H1 (cell line): ENCODE results near the gene IL18R1. TPM values are rescaled to one million over a fixed set of nuclear protein-coding genes. Genes with fewer than 3 reads are reported as not detected.

ENCODE experiments used
- CTCF ChIA-PET: fragments of 300-600 bp; sonication (Branson Sonifier 250); formaldehyde crosslinking; loops from one replicate; lab custom pipeline; 2021; ENCODE audit not compliant: partially characterized antibody; lab: Charles Lee
- POLR2A ChIA-PET: fragments of 300-600 bp; sonication (Branson Sonifier 250); formaldehyde crosslinking; loops from one replicate; lab custom pipeline; 2021; ENCODE audit warnings: inconsistent platforms; ENCODE audit not compliant: partially characterized antibody; lab: Charles Lee
- DNase-seq, 2 experiments: peaks; one replicate each; pipeline versions ENCODE4 v3.0.0 to v3.0.0-alpha.2; 2010 to 2022; ENCODE audit warnings: low spot score in 2 of 2, low read depth in 1 of 2, mixed read lengths in 1 of 2
- FAIRE-seq: peaks from 2 replicates; lab custom pipeline; 2011; peaks lifted over from hg19 to GRCh38; lab: Jason Lieb, UNC
- H2AFZ ChIP-seq: 2 replicates; pipeline ENCODE4 v1.8.1; 2012; ENCODE audit warnings: low read length, inconsistent platforms
- H2AK5ac ChIP-seq: 2 replicates; pipeline ENCODE4 v1.6.1; 2013; ENCODE audit warnings: low read depth, low read length
- H2BK120ac ChIP-seq: replicated peaks from 2 replicates; pipeline ENCODE3; 2013; ENCODE audit warnings: low read depth, low read length, inconsistent platforms
- H2BK12ac ChIP-seq: 2 replicates; pipeline ENCODE4 v1.6.1; 2013; ENCODE audit warnings: low read depth, low read length
- H2BK15ac ChIP-seq: 2 replicates; pipeline ENCODE4 v1.6.1; 2013; ENCODE audit warnings: low read length
- H2BK20ac ChIP-seq: 2 replicates; pipeline ENCODE4 v1.6.1; 2013; ENCODE audit warnings: low read length
- H2BK5ac ChIP-seq: 2 replicates; pipeline ENCODE4 v1.6.1; 2013; ENCODE audit warnings: low read depth, low read length
- H3K14ac ChIP-seq: 2 replicates; pipeline ENCODE4 v1.6.1; 2013; ENCODE audit warnings: inconsistent platforms; ENCODE audit not compliant: insufficient read length
- H3K18ac ChIP-seq: 2 replicates; pipeline ENCODE4 v1.6.1; 2013; ENCODE audit warnings: low read length; ENCODE audit errors: extremely low read depth
- H3K23ac ChIP-seq: 2 replicates; pipeline ENCODE4 v1.6.1; 2013; ENCODE audit warnings: inconsistent platforms; ENCODE audit not compliant: insufficient read length
- H3K23me2 ChIP-seq: 2 replicates; pipeline ENCODE4 v1.6.1; 2013; ENCODE audit warnings: low read depth, low read length
- H3K27ac ChIP-seq: 2 replicates; pipeline ENCODE4 v1.6.1; 2011; ENCODE audit warnings: low read depth, low read length, inconsistent platforms
- H3K27me3 ChIP-seq, 4 experiments: replicated peaks in 1 of 4; 1 replicate in 1 of 4; 2 replicates in 3 of 4; pipeline versions ENCODE4 v1.6.1 to v1.8.1; 2011 to 2013; ENCODE audit warnings: low read length in 3 of 4, mild to moderate bottlenecking in 3 of 4, inconsistent platforms in 2 of 4, mixed read lengths in 2 of 4, moderate library complexity in 1 of 4; ENCODE audit not compliant: control insufficient read depth in 3 of 4, insufficient read depth in 3 of 4; ENCODE audit errors: extremely low read depth in 1 of 4
- H3K36me3 ChIP-seq, 4 experiments: 2 replicates each; pipeline versions ENCODE4 v1.6.1 to v1.8.1; 2011 to 2013; ENCODE audit warnings: mild to moderate bottlenecking in 4 of 4, low read length in 3 of 4, moderate library complexity in 2 of 4, control low read depth in 1 of 4, inconsistent platforms in 1 of 4; ENCODE audit not compliant: insufficient read depth in 4 of 4, control insufficient read depth in 2 of 4
- H3K4ac ChIP-seq: replicated peaks from 2 replicates; pipeline ENCODE3; 2013; ENCODE audit warnings: low read length, low read depth, mixed read lengths, inconsistent platforms; ENCODE audit not compliant: insufficient read length
- H3K4me1 ChIP-seq, 4 experiments: replicated peaks in 1 of 4; 1 replicate in 1 of 4; 2 replicates in 3 of 4; pipeline versions ENCODE4 v1.6.1 to v1.8.1; 2011 to 2013; ENCODE audit warnings: low read length in 3 of 4, inconsistent platforms in 2 of 4, mixed read lengths in 1 of 4; ENCODE audit not compliant: insufficient read depth in 4 of 4, control insufficient read depth in 3 of 4
- H3K4me2 ChIP-seq, 2 experiments: 2 replicates each; pipeline versions ENCODE4 v1.6.1 to v1.8.1; 2011 to 2013; ENCODE audit warnings: low read depth in 2 of 2, low read length in 2 of 2, control low read depth in 1 of 2, inconsistent platforms in 1 of 2, mild to moderate bottlenecking in 1 of 2; ENCODE audit not compliant: insufficient read depth in 1 of 2
- H3K4me3 ChIP-seq, 4 experiments: fragments of 200-600, 300-600 bp in 1 of 4; sonication (generic), shearing (Covaris generic), sonication (Bioruptor Twin) in 1 of 4; 2 replicates each; pipeline versions ENCODE4 v1.5.1 to v1.8.1; 2011 to 2016; ENCODE audit warnings: low read length in 4 of 4, low read depth in 3 of 4, control low read depth in 2 of 4, inconsistent platforms in 2 of 4, mild to moderate bottlenecking in 2 of 4, mixed read lengths in 1 of 4, moderate library complexity in 1 of 4; ENCODE audit not compliant: insufficient read depth in 2 of 4; ENCODE audit errors: extremely low read depth in 1 of 4
- H3K56ac ChIP-seq: replicated peaks from 2 replicates; pipeline ENCODE3; 2013; ENCODE audit warnings: low read depth, mild to moderate bottlenecking, mixed read lengths, low read length, inconsistent platforms; ENCODE audit not compliant: insufficient read length
- H3K79me1 ChIP-seq: 2 replicates; pipeline ENCODE4 v1.6.1; 2013; ENCODE audit warnings: low read depth, low read length, control low read depth
- H3K79me2 ChIP-seq, 2 experiments: 2 replicates each; pipeline versions ENCODE4 v1.6.1 to v1.8.1; 2012 to 2013; ENCODE audit warnings: low read length in 2 of 2, mild to moderate bottlenecking in 2 of 2, inconsistent platforms in 1 of 2; ENCODE audit not compliant: insufficient read depth in 2 of 2, control insufficient read depth in 1 of 2
- H3K9ac ChIP-seq, 4 experiments: replicated peaks in 1 of 4; 1 replicate in 1 of 4; 2 replicates in 3 of 4; pipeline versions ENCODE4 v1.6.1 to v1.8.1; 2011 to 2013; ENCODE audit warnings: low read depth in 3 of 4, low read length in 3 of 4, control low read depth in 2 of 4, mild to moderate bottlenecking in 2 of 4, moderate library complexity in 2 of 4, inconsistent platforms in 1 of 4; ENCODE audit errors: extremely low read depth in 1 of 4
- H3K9me3 ChIP-seq, 2 experiments: 2 replicates each; pipeline versions ENCODE4 v1.6.1 to v1.8.1; 2012 to 2013; ENCODE audit warnings: mild to moderate bottlenecking in 2 of 2, moderate library complexity in 2 of 2, control low read depth in 1 of 2, inconsistent platforms in 1 of 2, low read depth in 1 of 2, low read length in 1 of 2, mixed read lengths in 1 of 2; ENCODE audit not compliant: insufficient read depth in 2 of 2
- H4K20me1 ChIP-seq, 2 experiments: replicated peaks in 1 of 2; 2 replicates each; pipeline versions ENCODE3 to v1.8.1; 2011 to 2013; ENCODE audit warnings: inconsistent platforms in 2 of 2, low read length in 2 of 2, mild to moderate bottlenecking in 1 of 2; ENCODE audit not compliant: insufficient read depth in 2 of 2, control insufficient read depth in 1 of 2
- H4K5ac ChIP-seq: 2 replicates; pipeline ENCODE4 v1.6.1; 2013; ENCODE audit warnings: low read length, low read depth, mixed read lengths, inconsistent platforms; ENCODE audit not compliant: insufficient read length
- H4K8ac ChIP-seq: 2 replicates; pipeline ENCODE4 v1.8.0; 2013; ENCODE audit warnings: mild to moderate bottlenecking, moderate library complexity, low read length, inconsistent platforms; ENCODE audit not compliant: insufficient read depth; ENCODE audit errors: extremely low read depth
- H4K91ac ChIP-seq: replicated peaks from 2 replicates; pipeline ENCODE3; 2013; ENCODE audit warnings: low read length, mixed read lengths, inconsistent platforms; ENCODE audit not compliant: insufficient read length
- BCL11A ChIP-seq, 2 experiments: IDR thresholded peaks; one replicate each; pipeline ENCODE4 v1.6.1; 2011; ENCODE audit warnings: low read depth in 2 of 2, low read length in 2 of 2, mild to moderate bottlenecking in 2 of 2
- BRCA1 ChIP-seq: IDR thresholded peaks from 2 replicates; pipeline ENCODE4 v1.6.1; 2012; ENCODE audit warnings: low read depth, low read length, improper control_type of control experiment
- EGR1 ChIP-seq: IDR thresholded peaks from 2 replicates; pipeline ENCODE4 v1.6.1; 2011; ENCODE audit warnings: low read depth, low read length, borderline replicate concordance
- EP300 ChIP-seq, 2 experiments: IDR thresholded peaks; 1 replicate in 1 of 2; 2 replicates in 1 of 2; pipeline ENCODE4 v1.6.1; 2011 to 2012; ENCODE audit warnings: low read depth in 2 of 2, low read length in 2 of 2, mild to moderate bottlenecking in 2 of 2, borderline replicate concordance in 1 of 2, inconsistent platforms in 1 of 2, moderate library complexity in 1 of 2
- GABPA ChIP-seq: IDR thresholded peaks from 2 replicates; pipeline ENCODE4 v1.6.1; 2011; ENCODE audit warnings: mild to moderate bottlenecking, low read length, moderate library complexity, borderline replicate concordance; ENCODE audit not compliant: insufficient read depth
- HDAC2 ChIP-seq, 2 experiments: fragments of 300-600 bp in 1 of 2; sonication (generic) in 1 of 2; IDR thresholded peaks; 2 replicates each; pipeline ENCODE4 v1.6.1; 2011 to 2012; ENCODE audit warnings: low read depth in 2 of 2, low read length in 2 of 2, mild to moderate bottlenecking in 2 of 2, moderate library complexity in 2 of 2, borderline replicate concordance in 1 of 2, inconsistent platforms in 1 of 2
- KDM4A ChIP-seq: IDR thresholded peaks from one replicate; pipeline ENCODE4 v1.7.1; 2012; ENCODE audit warnings: low read depth, mild to moderate bottlenecking, moderate library complexity, low read length, inconsistent platforms; ENCODE audit not compliant: severe bottlenecking
- SP4 ChIP-seq: IDR thresholded peaks from 2 replicates; pipeline ENCODE4 v1.6.1; 2012; ENCODE audit warnings: low read length, inconsistent platforms
- WGBS, 2 experiments: shearing (Covaris generic) in 1 of 2; methylation state at CpG; one replicate each; pipeline versions ENCODE4 v1.1.6 to v1.1.7; 2013 to 2015; ENCODE audit warnings: low lambda C conversion rate in 2 of 2, mixed read lengths in 2 of 2, inconsistent platforms in 1 of 2, low coverage in 1 of 2, missing lambda C conversion rate in 1 of 2; ENCODE audit not compliant: insufficient replicate concordance in 2 of 2, insufficient coverage in 1 of 2, insufficient read length in 1 of 2; ENCODE audit errors: extremely low coverage in 1 of 2, missing lambda C conversion rate in 1 of 2; 5-methylcytosine and 5-hydroxymethylcytosine counted together
- polyA plus RNA-seq, 7 experiments: library from polyadenylated mRNA; depleted of rRNA in 3 of 7; stranded (reverse) in 5 of 7; unstranded in 2 of 7; fragments of >200 nt in 5 of 7; fragments of 200-250 nt in 2 of 7; gene quantifications; 1 replicate in 5 of 7; 2 replicates in 1 of 7; 4 replicates in 1 of 7; pipeline versions ENCODE4 v1.2.1 to v1.2.3, GENCODE V29; 2011 to 2013; ENCODE audit warnings: missing spikeins in 2 of 7, mixed read lengths in 2 of 7
- total RNA-seq: library from RNA; stranded (reverse); fragmentation: NEBNext Ultra II Directional; extraction: Animal tissue kit (Norgen Biotek cat#: 25700); gene quantifications from 2 replicates; pipeline ENCODE4 v1.2.1, GENCODE V29; 2021

The IL18R1 gene
- total and polyA plus RNA-seq, 2 of the 8 experiments (the other 6 are each of a cell fraction or from before 2014, with no cell fraction given) = 0.54 TPM; not detected in 1

DNA sequence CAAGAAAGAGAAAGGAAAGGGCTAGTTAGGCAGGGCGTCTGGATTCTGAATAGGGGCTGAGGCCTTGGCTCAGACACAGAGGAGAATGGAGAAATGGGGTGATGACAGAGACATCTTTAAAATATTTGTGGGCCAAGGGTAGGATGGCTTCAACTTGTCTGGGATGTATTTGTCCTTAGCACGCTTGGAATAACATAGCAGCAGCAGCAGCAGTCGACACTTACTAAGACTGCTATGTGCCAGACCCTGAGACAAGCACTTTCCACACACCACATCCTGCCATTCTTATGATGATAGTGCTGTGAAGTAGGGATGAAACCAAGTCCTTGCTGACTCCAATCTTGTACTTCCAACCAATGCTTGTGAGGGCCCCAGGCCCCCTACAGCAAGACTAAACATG lies 41.6 kb upstream of the IL18R1 start:
- 92% methylated on average over 3 of the region's 3 CpGs; no CpG with 5 or more reads in 1 of the 2 experiments for WGBS, 2 experiments
- H2BK5ac ChIP-seq = no peak overlapping the region
- no peaks in the 10 kb centered on the region for H3K9me3 ChIP-seq
- FAIRE-seq (no peak), DNase-seq (no peak)
- H3K23me2 ChIP-seq = no peaks in the 10 kb centered on the region
- H2BK20ac ChIP-seq = no peak overlapping the region
- no peak overlapping the region for H3K14ac ChIP-seq
- POLR2A ChIA-PET = no interaction called here
- H4K5ac ChIP-seq = no peak overlapping the region
- no peak for TF ChIP-seq SP4
- no peak for TF ChIP-seq EGR1
- no peak for TF ChIP-seq GABPA
- no peak for TF ChIP-seq KDM4A
- no peak for TF ChIP-seq HDAC2 (IDR thresholded peaks at IDR 0.05; ENCODE audit: borderline replicate concordance in 1 of 2, low read depth in 2 of 2, low read length in 2 of 2)
- no peak for TF ChIP-seq BCL11A (IDR thresholded peaks at IDR 0.05; ENCODE audit: low read depth in 2 of 2, low read length in 2 of 2)
- no peak for TF ChIP-seq EP300 (IDR thresholded peaks at IDR 0.05; ENCODE audit: borderline replicate concordance in 1 of 2, low read depth in 2 of 2, low read length in 2 of 2)
- no peak for TF ChIP-seq BRCA1
- H2BK120ac ChIP-seq = no peak overlapping the region
- H3K27me3 ChIP-seq = no peaks in the 10 kb centered on the region
- no peaks in the 10 kb centered on the region for H3K36me3 ChIP-seq
- H3K27ac ChIP-seq = no peak overlapping the region
- H4K20me1 ChIP-seq = no peaks in the 10 kb centered on the region
- no peak overlapping the region for H3K18ac ChIP-seq
- no peak overlapping the region for H3K23ac ChIP-seq
- H3K79me1 ChIP-seq = no peaks in the 10 kb centered on the region
- H3K9ac ChIP-seq = no peak overlapping the region
- no peak overlapping the region for H3K4ac ChIP-seq
- H3K4me1 ChIP-seq = no peaks in the 10 kb centered on the region
- no peak overlapping the region for H3K56ac ChIP-seq
- CTCF ChIA-PET = no interaction called here
- H2AFZ ChIP-seq = no peak overlapping the region
- no peaks in the 10 kb centered on the region for H3K79me2 ChIP-seq
- H4K91ac ChIP-seq = no peak overlapping the region
- no peak overlapping the region for H4K8ac ChIP-seq
- H2BK12ac ChIP-seq = no peak overlapping the region
- no peak overlapping the region for H2BK15ac ChIP-seq
- no peak overlapping the region for H2AK5ac ChIP-seq
- no peak overlapping the region for H3K4me2 ChIP-seq
- H3K4me3 ChIP-seq = no peak overlapping the region
